Testis (tissue), 3 donors: ENCODE measurements around the gene GPR146. TPM values are rescaled to one million over a fixed set of nuclear protein-coding genes. Genes with fewer than 3 reads are reported as not detected.

Experiments
- DNase-seq: peaks from one replicate; pipeline ENCODE4 v3.0.0-alpha.2; 2019
- H3K27ac ChIP-seq, 2 donors: fragments of 200-600 bp; sonication (generic); one replicate each; pipeline ENCODE4 v1.5.1; 2019
- H3K27me3 ChIP-seq: fragments of 200-600 bp; sonication (generic); one replicate; pipeline ENCODE4 v1.5.1; 2019
- H3K36me3 ChIP-seq: fragments of 200-600 bp; sonication (generic); one replicate; pipeline ENCODE4 v1.5.1; 2017; ENCODE audit warnings: low read depth; ENCODE audit errors: missing control alignments
- H3K4me1 ChIP-seq: fragments of 200-600 bp; sonication (generic); one replicate; pipeline ENCODE4 v1.5.1; 2019
- H3K4me3 ChIP-seq, 2 donors: fragments of 200-600 bp; sonication (generic); one replicate each; pipeline ENCODE4 v1.5.1; 2017 to 2019
- H3K9me3 ChIP-seq: fragments of 200-600 bp; sonication (generic); one replicate; pipeline ENCODE4 v1.5.1; 2017
- POLR2A ChIP-seq: fragments of 450-650 bp; IDR thresholded peaks from one replicate; pipeline ENCODE4 v1.6.1; 2017; ENCODE audit warnings: antibody characterized with exemption, mild to moderate bottlenecking, moderate library complexity
- WGBS, 2 donors: methylation state at CpG; one replicate each; pipeline ENCODE4 v1.1.5; 2018; 5-methylcytosine and 5-hydroxymethylcytosine counted together
- intact Hi-C: fragments of 100-400 bp; cut with DNase I; formaldehyde crosslinking; loops from one replicate; pipeline ENCODE4 v1.15.1; 2023; ENCODE audit warnings: low total_unique reads
- polyA plus RNA-seq: library from polyadenylated mRNA; stranded (reverse); fragments of 350-450 nt; fragmentation: Illumina TruSeq; extraction: RNeasy Lipid Tissue Mini Kit (QIAGEN cat#74804); gene quantifications from one replicate; pipeline ENCODE4 v1.2.3, GENCODE V29; 2014; ENCODE audit warnings: low read depth, low replicate concordance; ENCODE audit not compliant: insufficient read depth
- total RNA-seq, 2 donors: library from RNA; depleted of rRNA; stranded (reverse); fragments of >200 nt; gene quantifications; one replicate each; pipeline ENCODE4 v1.2.3, GENCODE V29; 2016
- TF ChIP-seq, protein P1 (sequence below), 3 experiments: fragments of 450-650 bp in 2 of 3; fragments of 200-600 bp in 1 of 3; sonication (generic) in 1 of 3; IDR thresholded peaks; one replicate each; pipeline ENCODE4 v1.5.1; 2016 to 2019; ENCODE audit warnings: antibody characterized with exemption in 3 of 3, mild to moderate bottlenecking in 2 of 3, moderate library complexity in 1 of 3

GPR146 gene
- total and polyA plus RNA-seq, 3 donors from 2014 or later: 5.3 to 14.4 (median 14.2) TPM

- no peaks in the 10 kb centered on the region for H3K36me3 ChIP-seq
- 95 to 98% methylated on average over 21 of the region's 21 CpGs for WGBS, 2 donors
- H3K9me3 ChIP-seq: no peaks in the 10 kb centered on the region
- H3K27ac ChIP-seq: no peak overlapping the region
- H3K4me1 ChIP-seq: peaks cover 7% of the 10 kb centered on the region
- TF ChIP-seq, protein P1, sequence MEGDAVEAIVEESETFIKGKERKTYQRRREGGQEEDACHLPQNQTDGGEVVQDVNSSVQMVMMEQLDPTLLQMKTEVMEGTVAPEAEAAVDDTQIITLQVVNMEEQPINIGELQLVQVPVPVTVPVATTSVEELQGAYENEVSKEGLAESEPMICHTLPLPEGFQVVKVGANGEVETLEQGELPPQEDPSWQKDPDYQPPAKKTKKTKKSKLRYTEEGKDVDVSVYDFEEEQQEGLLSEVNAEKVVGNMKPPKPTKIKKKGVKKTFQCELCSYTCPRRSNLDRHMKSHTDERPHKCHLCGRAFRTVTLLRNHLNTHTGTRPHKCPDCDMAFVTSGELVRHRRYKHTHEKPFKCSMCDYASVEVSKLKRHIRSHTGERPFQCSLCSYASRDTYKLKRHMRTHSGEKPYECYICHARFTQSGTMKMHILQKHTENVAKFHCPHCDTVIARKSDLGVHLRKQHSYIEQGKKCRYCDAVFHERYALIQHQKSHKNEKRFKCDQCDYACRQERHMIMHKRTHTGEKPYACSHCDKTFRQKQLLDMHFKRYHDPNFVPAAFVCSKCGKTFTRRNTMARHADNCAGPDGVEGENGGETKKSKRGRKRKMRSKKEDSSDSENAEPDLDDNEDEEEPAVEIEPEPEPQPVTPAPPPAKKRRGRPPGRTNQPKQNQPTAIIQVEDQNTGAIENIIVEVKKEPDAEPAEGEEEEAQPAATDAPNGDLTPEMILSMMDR (IDR thresholded peaks at IDR 0.05): no peak
- no peak overlapping the region for H3K4me3 ChIP-seq
- intact Hi-C loops: no loop called here
- DNase-seq: no peak
- H3K27me3 ChIP-seq: no peaks in the 10 kb centered on the region
These were observed 19.0 kb downstream of the GPR146 start for GRCh38 chr7:1063361-1063760.

- H3K27ac ChIP-seq: no peak overlapping the region
- H3K4me1 ChIP-seq: peaks cover 7% of the 10 kb centered on the region
- H3K4me3 ChIP-seq: no peak overlapping the region
- no peaks in the 10 kb centered on the region for H3K9me3 ChIP-seq
- intact Hi-C loops: loop anchor here (2.0 kb wide), 1 partner anchor 72 kb away; no protein-coding TSS in a partner anchor
- DNase-seq: no peak
- H3K27me3 ChIP-seq: no peaks in the 10 kb centered on the region
- no peaks in the 10 kb centered on the region for H3K36me3 ChIP-seq
- TF ChIP-seq, protein P1 (IDR thresholded peaks at IDR 0.05): no peak
- TF ChIP-seq POLR2A: no peak
- WGBS, 2 donors: 91% methylated on average over 13 of the region's 13 CpGs; no CpG with 5 or more reads in 1 of the 2 donors
These were observed 20.2 kb downstream of the GPR146 start for GRCh38 chr7:1064581-1064980.

GRCh38 chr7:1065263-1065584, 20.9 kb downstream of the GPR146 start:
- Histone ChIP-seq H3K36me3 (no peaks in the 10 kb centered on the region), H3K27ac (no peak overlapping the region), H3K4me1 (peaks cover 7% of the 10 kb centered on the region), H3K9me3 (no peaks in the 10 kb centered on the region), H3K4me3 (no peak overlapping the region), H3K27me3 (no peaks in the 10 kb centered on the region)
- intact Hi-C loops: loop anchor here (2.0 kb wide), 1 partner anchor 72 kb away; no protein-coding TSS in a partner anchor
- no peak for DNase-seq
- WGBS, 2 donors: 79 to 87% methylated on average over 12 of the region's 12 CpGs
- TF ChIP-seq POLR2A: no peak
- TF ChIP-seq, protein P1 (IDR thresholded peaks at IDR 0.05): no peak

GRCh38 chr7:1065585-1066241, 21.4 kb downstream of the GPR146 start:
- H3K27me3 ChIP-seq: no peaks in the 10 kb centered on the region
- no peak overlapping the region for H3K27ac ChIP-seq
- no peaks in the 10 kb centered on the region for H3K9me3 ChIP-seq
- H3K4me1 ChIP-seq: peaks cover 7% of the 10 kb centered on the region
- no peak for TF ChIP-seq POLR2A
- TF ChIP-seq, protein P1 (IDR thresholded peaks at IDR 0.05): peak; percentile 87 to 93 (median 90)
- DNase-seq: peak; percentile 87
- H3K4me3 ChIP-seq: no peak overlapping the region
- 21 to 29% methylated on average over 10 to 47 of the region's 48 CpGs for WGBS, 2 donors
- intact Hi-C loops: loop anchor here (2.0 kb wide), 1 partner anchor 73 kb away; no protein-coding TSS in a partner anchor
- H3K36me3 ChIP-seq: no peaks in the 10 kb centered on the region

DNA sequence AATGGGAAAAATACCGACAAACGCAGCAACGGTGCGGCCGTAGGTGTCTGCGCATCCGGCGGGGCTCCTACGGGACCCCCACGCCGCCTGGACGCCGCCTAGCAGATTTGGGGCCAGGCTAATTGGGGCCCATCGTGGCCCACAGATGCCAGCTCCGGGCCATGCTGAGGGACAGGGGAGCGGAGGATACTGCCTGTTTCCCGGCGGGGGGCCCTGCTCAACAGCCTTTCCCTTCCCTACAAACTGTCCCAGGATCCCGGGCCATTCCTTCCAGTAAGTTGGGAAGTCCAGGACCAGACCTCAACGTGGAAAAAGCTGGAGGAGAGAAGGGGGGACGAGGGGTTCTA, 21.9 kb downstream of the GPR146 start:
- H3K9me3 ChIP-seq: no peaks in the 10 kb centered on the region
- H3K27me3 ChIP-seq: no peaks in the 10 kb centered on the region
- H3K4me3 ChIP-seq: no peak overlapping the region
- intact Hi-C loops: no loop called here
- no peak for TF ChIP-seq POLR2A
- TF ChIP-seq, protein P1 (IDR thresholded peaks at IDR 0.05): no peak
- WGBS, 2 donors: 48 to 55% methylated on average over 18 to 21 of the region's 21 CpGs
- H3K27ac ChIP-seq: no peak overlapping the region
- peaks cover 7% of the 10 kb centered on the region for H3K4me1 ChIP-seq
- H3K36me3 ChIP-seq: no peaks in the 10 kb centered on the region
- DNase-seq: no peak
